GM12878 (cell line): Measurements from ENCODE around the gene RALGDS. TPM values are rescaled to one million over a fixed set of nuclear protein-coding genes. Genes with fewer than 3 reads are reported as not detected.

Experiments used
- ATAC-seq: fragments of 200-7000 bp; cut with Tn5 transposase; 3 replicates; pipeline ENCODE4 v1.9.1; 2020; ENCODE audit warnings: mild to moderate bottlenecking, moderate library complexity
- BruUV-seq: library from RNA; stranded (reverse); fragments of 400-500 nt; replicated peaks from 2 replicates; lab custom pipeline; 2021; lab: Mats Ljungman, UMichigan
- CTCF ChIA-PET: fragments of 300-600 bp; sonication (Branson Sonifier 250); formaldehyde crosslinking; extraction: SDS; loops from one replicate; lab custom pipeline; 2021; ENCODE audit warnings: inconsistent platforms; lab: Yijun Ruan, JAX
- POLR2A ChIA-PET: fragments of 350-600 bp; formaldehyde crosslinking; extraction: SDS; loops from one replicate; lab custom pipeline; 2021; ENCODE audit warnings: inconsistent platforms; lab: Charles Lee
- RAD21 ChIA-PET: fragments of 300-600 bp; sonication (Branson Sonifier 250); formaldehyde crosslinking; loops from one replicate; lab custom pipeline; 2023; ENCODE audit warnings: antibody characterized with exemption; ENCODE audit not compliant: unreplicated experiment; lab: Charles Lee
- SMC1A ChIA-PET: fragments of 300-600 bp; sonication (Branson Sonifier 250); formaldehyde crosslinking; loops from one replicate; lab custom pipeline; 2023; ENCODE audit not compliant: unreplicated experiment, uncharacterized antibody; lab: Charles Lee
- DNase-seq: peaks from one replicate; pipeline ENCODE4 v3.0.0-alpha.2; 2011; ENCODE audit warnings: low read depth, low spot score
- FAIRE-seq: peaks from 3 replicates; lab custom pipeline; 2011; peaks lifted over from hg19 to GRCh38; lab: Jason Lieb, UNC
- H2AFZ ChIP-seq: 2 replicates; pipeline ENCODE4 v1.6.0; 2011; ENCODE audit warnings: low read depth, low read length, control low read depth; ENCODE audit not compliant: control insufficient read depth
- H3K27ac ChIP-seq: 2 replicates; pipeline ENCODE4 v1.5.1; 2011; ENCODE audit warnings: control low read depth; ENCODE audit not compliant: control insufficient read depth, insufficient read depth
- H3K27me3 ChIP-seq, 2 experiments: replicated peaks in 1 of 2; 2 replicates each; pipeline versions ENCODE4 v1.6.0 to v1.6.1; 2011; ENCODE audit warnings: low read length in 1 of 2; ENCODE audit not compliant: control insufficient read depth in 2 of 2, insufficient read depth in 2 of 2
- H3K36me3 ChIP-seq, 2 experiments: 2 replicates each; pipeline ENCODE4 v1.5.1; 2011; ENCODE audit warnings: low read length in 1 of 2; ENCODE audit not compliant: control insufficient read depth in 2 of 2, insufficient read depth in 2 of 2
- H3K4me1 ChIP-seq: 2 replicates; pipeline ENCODE4 v1.6.1; 2011; ENCODE audit warnings: mild to moderate bottlenecking, low read length, moderate library complexity, mixed read lengths; ENCODE audit not compliant: control insufficient read depth, insufficient read depth
- H3K4me2 ChIP-seq: 2 replicates; pipeline ENCODE4 v1.6.0; 2011; ENCODE audit warnings: control low read depth; ENCODE audit not compliant: control insufficient read depth, insufficient read depth
- H3K4me3 ChIP-seq: fragments of 200-600 bp; sonication (generic); 2 replicates; pipeline ENCODE4 v1.5.1; 2016
- H3K79me2 ChIP-seq: 2 replicates; pipeline ENCODE4 v1.6.0; 2011; ENCODE audit warnings: low read length; ENCODE audit not compliant: control insufficient read depth, insufficient read depth
- H3K9ac ChIP-seq: 2 replicates; pipeline ENCODE4 v1.8.0; 2011; ENCODE audit warnings: low read length, control low read depth, mixed read lengths; ENCODE audit not compliant: control insufficient read depth, insufficient read depth
- H3K9me3 ChIP-seq: replicated peaks from 3 replicates; pipeline ENCODE4 v1.5.1; 2011; ENCODE audit warnings: mild to moderate bottlenecking, low read length; ENCODE audit not compliant: control insufficient read depth, insufficient read depth
- H4K20me1 ChIP-seq: 2 replicates; pipeline ENCODE4 v1.6.0; 2011; ENCODE audit not compliant: control insufficient read depth, insufficient read depth
- ATF7 ChIP-seq: fragments of 450-650 bp; IDR thresholded peaks from 2 replicates; pipeline ENCODE4 v1.6.1; 2016; ENCODE audit warnings: low read depth, mild to moderate bottlenecking
- BCLAF1 ChIP-seq: fragments of 450-650 bp; IDR thresholded peaks from 2 replicates; pipeline ENCODE4 v1.6.1; 2017; ENCODE audit warnings: antibody characterized with exemption, mild to moderate bottlenecking, moderate library complexity
- DPF2 ChIP-seq: fragments of 450-650 bp; IDR thresholded peaks from 2 replicates; pipeline ENCODE4 v1.6.1; 2017; ENCODE audit warnings: mild to moderate bottlenecking
- FOXM1 ChIP-seq: IDR thresholded peaks from 2 replicates; pipeline ENCODE4 v1.6.1; 2012; ENCODE audit warnings: low read depth, mild to moderate bottlenecking, inconsistent platforms, low read length, moderate library complexity
- GATAD2B ChIP-seq: fragments of 450-650 bp; conservative IDR thresholded peaks from 2 replicates; pipeline ENCODE4 v1.6.1; 2017; ENCODE audit warnings: low read depth, mild to moderate bottlenecking, moderate library complexity
- HCFC1 ChIP-seq: fragments of 150-350 bp; IDR thresholded peaks from 2 replicates; pipeline ENCODE4 v1.6.1; 2014; ENCODE audit warnings: low read length
- IKZF1 ChIP-seq: fragments of 450-650 bp; conservative IDR thresholded peaks from 2 replicates; pipeline ENCODE4 v1.6.1; 2017; ENCODE audit warnings: antibody characterized with exemption, mild to moderate bottlenecking
- IKZF2 ChIP-seq, 2 experiments: fragments of 450-650 bp; IDR thresholded peaks; 2 replicates each; pipeline ENCODE4 v1.6.1; 2017; ENCODE audit warnings: mild to moderate bottlenecking in 2 of 2, moderate library complexity in 2 of 2
- MEF2B ChIP-seq: fragments of 450-650 bp; IDR thresholded peaks from 2 replicates; pipeline ENCODE4 v1.6.1; 2018; ENCODE audit warnings: mild to moderate bottlenecking, moderate library complexity; ENCODE audit not compliant: partially characterized antibody, poor library complexity, severe bottlenecking
- MTA3 ChIP-seq: IDR thresholded peaks from 2 replicates; pipeline ENCODE4 v1.6.1; 2012; ENCODE audit warnings: low read length, inconsistent platforms, borderline replicate concordance
- NR2F1 ChIP-seq: fragments of 450-650 bp; conservative IDR thresholded peaks from 2 replicates; pipeline ENCODE4 v1.6.1; 2017; ENCODE audit warnings: mild to moderate bottlenecking
- PBX3 ChIP-seq: IDR thresholded peaks from 2 replicates; pipeline ENCODE4 v1.6.1; 2011; ENCODE audit warnings: mild to moderate bottlenecking, low read depth, low read length, moderate library complexity; ENCODE audit not compliant: insufficient replicate concordance
- POLR2AphosphoS5 ChIP-seq: IDR thresholded peaks from 2 replicates; pipeline ENCODE4 v1.6.1; 2011; ENCODE audit warnings: mild to moderate bottlenecking, low read length, inconsistent platforms
- RAD51 ChIP-seq: fragments of 450-650 bp; IDR thresholded peaks from 2 replicates; pipeline ENCODE4 v1.6.1; 2016; ENCODE audit warnings: moderate library complexity, mild to moderate bottlenecking, inconsistent platforms
- RFX5 ChIP-seq: IDR thresholded peaks from 2 replicates; pipeline ENCODE4 v1.6.1; 2011; ENCODE audit warnings: low read depth, low read length, improper control_type of control experiment
- RUNX3 ChIP-seq: IDR thresholded peaks from 2 replicates; pipeline ENCODE4 v1.6.1; 2012; ENCODE audit warnings: low read length, inconsistent platforms
- SIN3A ChIP-seq: IDR thresholded peaks from 2 replicates; pipeline ENCODE4 v1.6.1; 2012; ENCODE audit warnings: low read depth, low read length, improper control_type of control experiment
- SPI1 ChIP-seq: IDR thresholded peaks from 2 replicates; pipeline ENCODE4 v1.6.1; 2011; ENCODE audit warnings: low read depth, mild to moderate bottlenecking, low read length, moderate library complexity, borderline replicate concordance; ENCODE audit not compliant: insufficient read depth
- SUPT20H ChIP-seq: IDR thresholded peaks from 2 replicates; pipeline ENCODE4 v1.6.1; 2011; ENCODE audit warnings: low read depth, mild to moderate bottlenecking, low read length, moderate library complexity, borderline replicate concordance; ENCODE audit not compliant: control insufficient read depth
- YY1 ChIP-seq: IDR thresholded peaks from 2 replicates; pipeline ENCODE4 v1.6.1; 2011; ENCODE audit warnings: low read depth, mild to moderate bottlenecking, low read length
- WGBS: methylation state at CpG from one replicate; pipeline ENCODE4 v1.1.6; 2016; ENCODE audit warnings: low lambda C conversion rate; ENCODE audit not compliant: insufficient replicate concordance, insufficient coverage; ENCODE audit errors: missing lambda C conversion rate; 5-methylcytosine and 5-hydroxymethylcytosine counted together
- in situ Hi-C: fragments of 300-500 bp; cut with MboI; formaldehyde crosslinking; loops from 9 replicates; pipeline ENCODE4 v1.14.3; 2018; ENCODE audit warnings: mixed read lengths
- intact Hi-C: fragments of 100-400 bp; cut with micrococcal nuclease; formaldehyde crosslinking; loops from one replicate; pipeline ENCODE4 v1.14.2; 2022; ENCODE audit not compliant: unreplicated experiment
- polyA plus RNA-seq, 11 experiments: library from polyadenylated mRNA; depleted of rRNA in 4 of 11; unstranded in 6 of 11; stranded (reverse) in 5 of 11; fragments of >200 nt; fragmentation: Nextera tagmentation in 4 of 11; fragmentation: Illumina TruSeq in 1 of 11; extraction: Ambion mirVana in 4 of 11; extraction: Trizol in 1 of 11; gene quantifications; 1 replicate in 1 of 11; 2 replicates in 10 of 11; pipeline versions ENCODE4 v1.2.1 to v1.2.3, GENCODE V29; 2011 to 2016; ENCODE audit warnings: inconsistent platforms in 2 of 11, missing spikeins in 2 of 11, low read depth in 1 of 11
- total RNA-seq, 4 experiments: library from RNA; depleted of rRNA in 3 of 4; stranded (reverse); fragments of >200 nt in 3 of 4; fragmentation: Illumina TruSeq in 1 of 4; extraction: Trizol in 1 of 4; gene quantifications; 2 replicates each; pipeline versions ENCODE4 v1.2.1 to v1.2.3, GENCODE V29; 2013 to 2021
- TF ChIP-seq, protein P1 (sequence below): fragments of 450-650 bp; IDR thresholded peaks from 2 replicates; pipeline ENCODE4 v1.6.1; 2016; ENCODE audit warnings: mild to moderate bottlenecking

The RALGDS gene
- total and polyA plus RNA-seq, 10 of the 15 experiments (the other 5 are each of a cell fraction or from before 2014, with no cell fraction given): 1.3 to 48.6 (median 21.2) TPM

GRCh38 chr9:133163504-133164172, 42.6 kb upstream of the RALGDS start, which contains the start of gene GBGT1:
Gene GBGT1 (minus strand): TSS chr9:133163914. CDS start chr9:133162412, 1,502 bp downstream.
- peak; percentile 77 for ATAC-seq
- Histone ChIP-seq H3K27ac (no peak within 1 kb of the TSS; the same call in 1 of the 2 replicates), H3K4me3 (peak within 1 kb of the TSS; percentile 75)
- no peak for TF ChIP-seq PBX3
- no peak for TF ChIP-seq RFX5
- TF ChIP-seq, protein P1, sequence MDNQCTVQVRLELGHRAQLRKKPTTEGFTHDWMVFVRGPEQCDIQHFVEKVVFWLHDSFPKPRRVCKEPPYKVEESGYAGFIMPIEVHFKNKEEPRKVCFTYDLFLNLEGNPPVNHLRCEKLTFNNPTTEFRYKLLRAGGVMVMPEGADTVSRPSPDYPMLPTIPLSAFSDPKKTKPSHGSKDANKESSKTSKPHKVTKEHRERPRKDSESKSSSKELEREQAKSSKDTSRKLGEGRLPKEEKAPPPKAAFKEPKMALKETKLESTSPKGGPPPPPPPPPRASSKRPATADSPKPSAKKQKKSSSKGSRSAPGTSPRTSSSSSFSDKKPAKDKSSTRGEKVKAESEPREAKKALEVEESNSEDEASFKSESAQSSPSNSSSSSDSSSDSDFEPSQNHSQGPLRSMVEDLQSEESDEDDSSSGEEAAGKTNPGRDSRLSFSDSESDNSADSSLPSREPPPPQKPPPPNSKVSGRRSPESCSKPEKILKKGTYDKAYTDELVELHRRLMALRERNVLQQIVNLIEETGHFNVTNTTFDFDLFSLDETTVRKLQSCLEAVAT: 0 out of 2 replicates have a peak, but pooled peaks have one; percentile 28
- TF ChIP-seq MTA3: no peak
- no peak for TF ChIP-seq SUPT20H
- TF ChIP-seq ATF7: no peak
- no peak for TF ChIP-seq POLR2AphosphoS5
- TF ChIP-seq SIN3A: no peak
- TF ChIP-seq YY1: no peak
- 0 out of 2 replicates have a peak, but pooled peaks have one; percentile 38 for TF ChIP-seq DPF2
- TF ChIP-seq IKZF2 (IDR thresholded peaks at IDR 0.05): peak in 1 of 2 experiments; percentile 19; a peak in 1 of 4 replicates
- peak; percentile 76 for TF ChIP-seq IKZF1
- no peak for TF ChIP-seq BCLAF1
- 0 out of 2 replicates have a peak, but pooled peaks have one; percentile 21 for TF ChIP-seq RUNX3
- no peak for TF ChIP-seq FOXM1
- no peak for TF ChIP-seq RAD51
- peak; percentile 64 for TF ChIP-seq MEF2B
- TF ChIP-seq HCFC1: no peak
- TF ChIP-seq NR2F1: peak; percentile 52; the same call in 1 of the 2 replicates
- peak; percentile 59 for TF ChIP-seq SPI1
- 0 out of 2 replicates have a peak, but pooled peaks have one; percentile 39 for TF ChIP-seq GATAD2B

More at GRCh38 chr9:133163504-133164172, 42.6 kb upstream of the RALGDS start, which contains the start of gene GBGT1:
- ChIA-PET RAD21 (no interaction called here), CTCF (no interaction called here), POLR2A (no interaction called here), SMC1A (no interaction called here)
- H3K4me1 ChIP-seq: peaks cover 3% of the 10 kb centered on the region
- H3K4me2 ChIP-seq: peak within 1 kb of the TSS; percentile 83
- WGBS: 5% methylated on average over 47 of the region's 56 CpGs
- H3K27me3 ChIP-seq: no peaks in the 10 kb centered on the region
- DNase-seq (no peak), FAIRE-seq (no peak)
- peak within 1 kb of the TSS; percentile 66 for H2AFZ ChIP-seq
- H3K9ac ChIP-seq: peak within 1 kb of the TSS; percentile 62
- intact Hi-C loops (no loop called here), in situ Hi-C loops (no loop called here)
- no peaks in the 10 kb centered on the region for H3K79me2 ChIP-seq
- no peaks in the 10 kb centered on the region for H3K36me3 ChIP-seq
- no peaks in the 10 kb centered on the region for H3K9me3 ChIP-seq
- no peaks in the 10 kb centered on the region for H4K20me1 ChIP-seq
- no TSS peak for BruUV-seq
